Activated T-cell treated with anti-CD3 and anti-CD28 coated beads for 24 hours (primary cell): ENCODE measurements around the gene MRTFA.
"Not testable (repeated sequence)": the region's sequence is repeated elsewhere in the genome, so short reads cannot be mapped to it uniquely, and the experiment has no call there.

Experiments used
- DNase-seq: peaks from one replicate; pipeline ENCODE4 v3.0.0-alpha.2; 2020; ENCODE audit warnings: low read depth

The MRTFA gene

DNA sequence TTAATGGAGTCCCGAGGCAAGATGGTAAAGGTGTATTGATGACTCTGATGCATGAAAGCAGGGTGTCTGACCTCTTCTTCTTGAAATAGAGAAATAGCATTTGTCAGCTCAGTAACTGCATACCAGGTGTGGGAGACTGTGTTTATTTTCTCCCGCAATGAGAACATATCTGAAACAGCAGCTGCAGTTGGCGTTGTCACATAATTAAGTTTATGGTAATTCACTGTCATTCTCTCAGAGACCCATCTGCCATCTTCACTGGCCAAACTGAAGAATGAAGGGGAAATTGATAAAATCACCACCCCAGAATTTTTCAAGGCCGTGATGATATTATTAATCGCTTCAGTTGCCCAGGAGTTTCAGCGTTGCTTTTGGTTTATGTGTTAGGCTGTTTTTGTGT lies 22.6 kb upstream of the MRTFA start:
- DNase-seq: no peak

DNA sequence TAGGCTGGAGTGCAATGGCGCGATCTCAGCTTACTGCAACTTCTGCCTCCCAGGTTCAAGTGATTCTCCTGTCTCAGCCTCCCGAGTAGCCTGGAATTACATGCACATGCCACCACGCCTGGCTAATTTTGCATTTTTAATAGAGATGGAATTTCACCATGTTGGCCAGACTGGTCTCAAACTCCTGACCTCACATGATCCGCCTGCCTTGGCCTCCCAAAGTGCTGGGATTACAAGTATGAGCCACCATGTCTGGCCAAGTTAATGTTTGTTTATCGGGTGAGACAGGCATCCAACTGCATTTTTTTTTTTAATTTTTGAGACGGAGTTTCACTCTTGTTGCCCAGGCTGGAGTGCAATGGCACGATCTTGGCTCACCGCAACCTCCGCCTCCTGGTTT lies 20.1 kb upstream of the MRTFA start:
- DNase-seq: not testable (repeated sequence)

DNA sequence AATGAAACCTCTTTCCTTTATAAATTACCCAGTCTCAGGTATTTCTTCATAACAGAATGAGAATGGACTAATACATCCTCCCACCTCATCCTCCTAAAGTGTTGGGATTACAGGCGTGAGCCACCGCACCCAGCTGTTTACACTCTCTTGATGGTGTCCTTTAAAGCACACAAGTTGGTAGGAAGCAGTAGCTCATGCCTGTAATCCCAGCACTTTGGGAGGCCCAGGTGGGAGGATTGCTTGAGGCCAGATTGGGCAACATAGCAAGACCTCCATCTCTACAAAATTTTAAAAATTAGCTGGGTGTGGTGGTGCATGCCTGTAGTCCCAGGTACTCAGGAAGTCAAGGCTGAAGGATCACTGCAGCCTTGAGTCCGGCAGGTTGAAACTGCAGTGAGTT lies 19.4 kb upstream of the MRTFA start:
- not testable (repeated sequence) for DNase-seq

DNA sequence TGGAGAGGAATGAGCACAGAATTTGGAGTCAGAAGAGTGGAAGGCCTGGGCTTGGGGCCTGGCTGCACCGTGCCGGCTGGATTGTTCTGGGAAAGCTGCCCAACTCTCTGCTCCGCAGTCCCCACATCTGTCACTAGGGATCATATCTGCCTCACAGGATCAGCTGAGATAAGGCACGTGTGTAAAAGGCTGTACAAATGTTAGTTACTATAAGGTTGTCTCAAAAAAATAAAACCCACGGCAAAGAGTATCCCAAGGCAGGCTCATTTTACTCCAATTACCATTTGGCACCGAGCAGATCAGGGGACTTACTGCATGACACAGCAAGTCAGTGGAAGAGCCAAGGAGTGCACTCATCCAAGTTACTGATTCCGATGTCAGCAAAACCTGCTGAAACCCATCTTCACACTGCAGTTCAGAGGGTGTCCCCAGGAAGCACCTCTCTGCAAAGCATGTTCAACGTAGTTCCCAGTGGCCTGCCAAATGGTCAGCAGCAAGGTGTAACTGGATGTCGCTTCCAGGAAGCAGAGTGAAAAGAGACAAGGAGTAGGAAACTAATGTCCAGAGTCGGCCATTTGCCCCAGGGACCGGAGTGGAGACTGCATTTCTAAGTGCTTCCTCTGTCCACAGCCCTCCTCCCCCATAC lies 18.1 kb upstream of the MRTFA start:
- DNase-seq: no peak

DNA sequence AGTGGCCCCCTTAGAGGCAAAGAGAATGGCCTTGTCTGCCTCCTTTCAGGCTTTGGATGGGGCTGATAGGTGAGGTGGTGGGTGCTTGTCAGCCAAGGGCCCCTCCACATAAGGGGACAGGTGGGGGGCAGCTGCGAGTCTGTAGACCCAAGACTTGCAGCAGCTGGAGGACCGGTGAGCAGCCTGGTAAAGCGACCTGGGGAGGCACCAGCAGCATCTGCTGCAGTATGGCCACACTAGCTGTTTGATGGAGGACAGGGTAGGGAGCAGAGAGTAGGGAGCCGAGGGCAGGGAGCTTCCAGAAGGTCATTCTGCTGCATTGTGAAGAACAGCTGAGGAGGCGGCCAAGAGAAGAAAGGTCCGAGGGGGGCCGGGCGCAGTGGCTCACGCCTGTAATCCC lies 16.8 kb upstream of the MRTFA start:
- no peak for DNase-seq

DNA sequence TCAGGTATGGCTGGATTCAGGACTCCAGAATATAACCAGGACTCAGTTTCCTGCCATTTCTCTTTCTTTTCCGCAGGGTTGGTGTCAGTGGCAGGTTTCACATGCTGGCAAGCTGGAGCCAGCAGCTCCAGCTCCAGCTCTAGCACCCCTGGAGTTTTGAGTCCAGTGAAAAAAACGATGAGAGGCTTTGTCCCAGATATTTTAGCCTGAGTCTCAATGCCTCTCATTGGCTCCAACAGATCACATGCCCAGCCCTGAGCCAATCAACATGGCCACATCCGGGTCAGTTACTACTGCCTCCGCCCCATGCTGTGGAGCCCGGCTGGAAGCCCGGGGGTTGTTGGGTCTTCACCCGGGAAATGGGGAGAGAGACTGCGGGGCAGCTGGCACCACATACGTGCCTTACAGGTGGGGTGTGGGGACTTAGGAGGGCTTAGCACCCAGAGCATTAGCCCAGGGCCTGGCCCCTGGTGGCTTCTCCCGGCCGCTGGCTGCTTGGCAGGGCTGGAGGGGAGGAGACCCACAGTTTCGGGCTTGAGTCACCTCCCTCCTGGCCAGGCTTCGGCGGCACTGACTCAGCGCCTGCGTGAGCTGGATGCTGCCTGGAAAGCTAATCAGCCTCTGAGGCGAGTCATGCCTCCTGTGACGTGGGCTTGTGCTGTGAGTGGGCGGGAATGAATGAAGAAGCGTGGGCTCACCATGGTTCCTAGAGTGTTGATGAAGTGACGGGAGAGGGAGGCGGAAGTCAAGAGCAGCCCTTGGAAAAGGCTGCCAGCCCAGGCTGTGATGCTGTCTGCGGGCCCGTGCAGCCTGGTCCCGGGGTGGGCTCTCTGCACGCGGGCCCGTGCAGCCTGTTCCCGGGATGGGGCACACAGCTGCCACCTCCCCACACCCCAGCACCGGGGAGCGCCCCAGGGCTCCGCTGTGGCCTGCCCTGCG lies 15.3 kb upstream of the MRTFA start:
- peak; percentile 82 for DNase-seq

DNA sequence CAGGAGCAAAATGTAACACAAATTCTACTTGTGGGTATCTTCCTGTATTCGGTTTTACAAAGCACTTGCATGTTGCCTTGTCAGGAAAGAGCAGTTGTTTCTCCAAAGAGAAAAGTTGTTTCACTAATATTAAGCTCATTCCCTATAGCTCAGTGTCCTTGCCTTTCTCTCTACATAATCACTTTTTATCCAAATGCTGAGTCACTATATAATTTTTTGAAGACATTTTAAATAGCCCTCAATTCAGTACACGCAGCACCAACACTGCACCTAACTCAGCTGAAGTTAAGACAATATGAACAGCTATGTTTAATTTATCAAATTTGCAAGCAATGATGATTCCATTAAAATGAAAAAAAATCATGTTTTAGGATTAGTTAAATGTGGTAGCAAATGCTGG lies 14.5 kb upstream of the MRTFA start:
- DNase-seq: no peak

DNA sequence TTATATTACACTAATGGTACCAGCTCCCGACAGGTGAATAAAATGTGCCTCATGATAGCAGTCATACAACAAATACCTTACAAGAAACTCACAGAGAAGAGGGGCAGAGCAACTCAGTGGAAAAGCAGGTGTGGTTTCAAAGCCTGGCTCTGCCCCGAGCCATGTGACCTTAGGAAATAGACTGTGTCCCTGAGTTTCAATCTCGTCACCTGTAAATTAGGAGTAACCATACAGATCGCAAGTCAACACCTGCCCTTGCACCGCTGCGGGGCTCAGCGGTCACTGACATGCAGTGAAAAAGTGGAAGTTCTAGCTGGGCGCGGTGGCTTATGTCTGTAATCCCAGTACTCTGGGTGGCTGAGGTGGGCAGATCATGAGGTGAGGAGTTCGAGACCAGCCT lies 11.9 kb upstream of the MRTFA start:
- DNase-seq: no peak

DNA sequence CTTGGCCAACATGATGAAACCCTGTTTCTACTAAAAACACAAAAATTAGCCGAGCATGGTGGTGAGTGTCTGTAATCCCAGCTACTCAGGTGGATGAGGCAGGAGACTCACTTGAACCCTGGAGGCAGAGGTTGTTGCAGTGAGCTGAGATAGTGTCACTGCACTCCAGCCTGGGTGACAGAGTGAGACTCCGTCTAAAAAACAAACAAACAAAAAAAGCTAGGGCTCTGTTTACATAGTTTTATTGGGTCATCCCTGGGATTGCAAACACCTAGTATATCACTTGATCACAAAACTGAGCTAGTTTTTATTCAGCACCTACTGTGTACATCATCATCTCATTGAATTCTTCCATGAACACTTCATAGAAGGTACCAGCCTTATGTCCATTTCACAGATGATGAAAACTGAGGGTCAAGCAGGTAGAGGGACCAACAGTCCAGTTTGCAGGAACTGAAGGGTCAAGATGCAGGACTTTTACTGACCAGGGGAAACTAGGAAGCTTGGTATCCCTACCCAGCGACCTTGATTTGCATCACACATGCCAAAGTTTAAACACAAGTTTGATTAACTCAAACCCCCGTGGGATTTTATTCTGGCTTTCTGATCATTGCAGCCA lies 9.2 kb upstream of the MRTFA start:
- DNase-seq: no peak

DNA sequence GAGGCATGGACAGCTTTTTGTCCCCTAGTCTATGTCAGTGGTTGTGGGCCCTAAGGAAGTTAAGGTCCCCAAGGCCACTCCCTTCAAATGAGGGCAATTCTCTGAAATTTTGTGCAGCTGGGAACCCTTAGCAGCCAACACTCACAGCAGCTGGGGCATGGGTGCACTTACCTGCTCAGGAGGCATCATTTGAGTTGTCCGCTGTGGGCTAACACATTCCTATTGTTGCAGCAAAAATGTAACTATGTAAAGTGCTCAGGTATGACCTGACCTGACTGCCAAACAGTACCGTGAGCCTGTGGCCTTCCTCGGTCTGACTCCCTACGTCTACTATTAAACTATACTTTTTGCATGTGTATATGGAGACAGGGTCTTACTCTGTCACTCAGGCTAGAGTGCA lies 5.8 kb upstream of the MRTFA start:
- no peak for DNase-seq

DNA sequence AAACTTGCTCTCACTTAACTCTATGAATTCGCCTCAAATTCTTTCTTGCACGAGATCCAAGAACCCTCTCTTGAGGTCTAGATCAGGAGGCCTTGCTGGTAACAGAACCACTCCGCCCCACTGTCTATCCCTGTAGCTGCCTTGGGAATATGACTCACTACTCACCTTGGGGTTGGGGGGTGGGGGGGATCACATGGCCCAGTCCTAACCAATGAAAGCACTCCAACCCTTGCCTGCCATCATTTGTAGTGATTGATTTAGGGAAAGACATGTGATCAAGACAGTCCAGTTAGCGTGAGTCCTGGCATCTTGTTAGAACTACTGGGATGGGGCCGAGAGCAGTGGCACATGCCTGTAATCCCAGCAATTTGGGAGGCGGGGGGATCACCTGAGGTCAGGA lies 4.8 kb upstream of the MRTFA start:
- no peak for DNase-seq

DNA sequence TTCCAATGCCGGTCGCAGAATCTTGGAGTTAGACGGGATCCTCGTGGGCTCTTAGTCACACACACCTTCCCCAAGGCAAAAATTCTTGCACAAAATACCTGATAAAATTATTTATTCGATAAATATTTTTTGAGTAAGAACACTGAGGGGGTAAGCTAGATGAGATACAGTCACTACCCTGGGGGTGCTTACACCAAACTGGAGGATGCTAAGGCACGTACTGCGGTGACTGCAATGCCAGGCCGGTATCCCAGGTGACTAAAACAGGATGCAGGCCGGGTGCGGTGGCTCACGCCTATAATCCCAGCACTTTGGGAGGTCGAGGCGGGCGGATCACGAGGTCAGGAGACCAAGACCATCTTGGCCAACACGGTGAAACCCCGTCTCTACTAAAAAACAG lies 1.7 kb upstream of the MRTFA start:
- DNase-seq: no peak

DNA sequence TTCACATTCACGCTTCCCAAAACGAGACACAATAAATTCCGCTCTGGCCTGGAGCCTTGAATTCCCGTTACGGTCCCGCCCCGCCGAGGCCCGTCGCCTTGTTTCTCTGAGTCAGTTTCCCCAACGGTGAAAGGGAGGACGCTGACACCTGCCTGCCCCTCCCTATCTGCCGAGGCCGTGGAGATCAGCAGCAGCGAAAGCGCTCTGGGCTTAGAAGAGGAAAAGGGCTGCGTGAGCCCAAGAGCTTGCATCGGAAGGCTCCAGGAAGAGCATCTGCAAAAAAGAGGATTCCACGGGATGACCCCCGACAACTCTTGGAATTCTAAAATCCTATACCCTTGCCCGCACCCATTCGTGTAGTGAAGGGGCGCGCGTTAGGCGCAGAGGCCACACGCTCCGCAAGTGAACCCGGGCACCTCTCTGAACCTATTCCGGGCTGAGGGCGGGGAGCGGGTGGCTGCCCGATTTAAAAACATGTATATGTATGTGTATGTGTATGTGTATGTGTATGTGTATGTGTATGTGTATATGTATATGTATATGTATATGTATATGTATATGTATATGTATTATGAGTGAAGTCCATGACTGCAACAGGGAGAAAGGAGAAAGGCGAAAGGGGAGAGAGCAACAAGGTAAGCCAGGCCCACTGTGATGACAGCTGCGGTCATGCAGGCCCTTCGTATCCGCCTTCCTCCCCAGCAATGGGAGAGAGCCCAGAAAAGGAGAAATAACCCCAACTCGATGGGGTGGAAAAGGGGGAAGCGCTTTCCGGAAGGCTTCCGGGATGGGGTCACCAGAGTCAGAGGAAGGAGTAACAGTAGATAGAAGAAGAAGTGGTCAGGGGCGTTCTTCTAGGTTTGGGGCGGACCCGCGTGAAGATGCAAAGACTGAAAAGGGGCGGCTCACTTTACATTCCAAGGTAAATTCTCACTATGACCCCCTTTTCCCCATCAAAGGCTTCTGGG lies 948 bp upstream of the MRTFA start:
- DNase-seq: peak; percentile 55

DNA sequence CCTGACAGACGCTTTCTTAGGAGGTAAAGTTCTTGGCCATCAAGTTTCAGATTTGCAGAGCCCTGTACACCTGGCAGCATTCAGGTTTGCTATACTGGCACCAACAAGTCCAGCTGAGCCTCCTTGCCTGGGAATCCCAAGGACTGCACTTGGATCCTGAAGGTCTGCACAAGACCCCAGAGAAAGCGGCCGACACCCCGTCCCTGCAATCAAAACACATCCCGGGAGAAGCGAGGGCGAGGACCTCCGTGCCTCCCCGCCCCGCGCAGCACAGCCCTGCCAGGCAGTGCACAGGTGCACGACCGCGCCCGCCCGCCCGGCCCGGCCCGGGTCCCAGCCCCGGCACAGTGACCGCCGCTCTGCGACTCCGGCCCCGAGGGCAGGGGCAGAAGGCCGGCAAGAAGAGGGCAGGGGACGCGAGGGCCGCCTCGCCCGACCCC lies 559 bp downstream of the MRTFA start:
- DNase-seq: no peak

DNA sequence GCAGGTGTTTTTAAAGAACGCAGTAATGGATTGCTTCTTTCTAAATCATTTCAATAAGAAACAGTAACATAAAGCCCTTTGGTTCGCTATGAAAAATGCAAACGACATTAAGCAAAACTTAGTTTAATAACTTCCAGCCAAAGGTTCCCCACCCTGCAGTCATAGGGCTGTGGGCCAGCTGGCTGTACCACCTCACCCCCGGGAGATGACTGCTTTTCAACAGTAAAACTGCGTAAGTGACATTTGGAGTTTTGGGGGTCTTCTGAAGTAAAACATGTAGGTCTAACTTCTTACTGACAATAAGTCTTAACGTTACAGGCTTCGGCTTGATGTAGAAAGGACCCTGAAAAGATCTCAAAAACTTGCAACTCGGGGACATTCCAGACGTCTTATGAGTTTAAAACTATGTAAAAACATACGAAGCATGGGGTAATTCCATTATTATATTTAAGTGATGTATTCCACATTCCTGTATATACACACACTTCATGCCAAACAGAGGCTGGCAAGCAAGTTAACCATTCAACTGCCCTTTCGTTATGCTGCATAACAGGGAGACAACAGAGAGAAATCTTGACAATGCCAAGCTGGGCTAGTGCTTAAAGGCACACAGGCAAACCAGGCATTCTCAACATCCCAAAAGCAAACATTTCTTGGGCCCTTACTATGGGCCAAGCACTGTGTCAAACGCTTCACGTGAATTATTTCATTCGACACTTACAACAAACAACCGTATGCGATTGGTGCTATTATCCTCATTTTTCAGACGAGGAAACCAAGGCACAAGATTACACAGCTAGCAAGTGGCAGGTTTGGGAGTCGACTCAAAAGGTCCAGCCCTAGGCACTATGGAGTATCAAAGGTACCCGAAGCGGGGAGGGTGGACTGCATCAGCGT lies 1.2 kb downstream of the MRTFA start:
- DNase-seq: no peak

DNA sequence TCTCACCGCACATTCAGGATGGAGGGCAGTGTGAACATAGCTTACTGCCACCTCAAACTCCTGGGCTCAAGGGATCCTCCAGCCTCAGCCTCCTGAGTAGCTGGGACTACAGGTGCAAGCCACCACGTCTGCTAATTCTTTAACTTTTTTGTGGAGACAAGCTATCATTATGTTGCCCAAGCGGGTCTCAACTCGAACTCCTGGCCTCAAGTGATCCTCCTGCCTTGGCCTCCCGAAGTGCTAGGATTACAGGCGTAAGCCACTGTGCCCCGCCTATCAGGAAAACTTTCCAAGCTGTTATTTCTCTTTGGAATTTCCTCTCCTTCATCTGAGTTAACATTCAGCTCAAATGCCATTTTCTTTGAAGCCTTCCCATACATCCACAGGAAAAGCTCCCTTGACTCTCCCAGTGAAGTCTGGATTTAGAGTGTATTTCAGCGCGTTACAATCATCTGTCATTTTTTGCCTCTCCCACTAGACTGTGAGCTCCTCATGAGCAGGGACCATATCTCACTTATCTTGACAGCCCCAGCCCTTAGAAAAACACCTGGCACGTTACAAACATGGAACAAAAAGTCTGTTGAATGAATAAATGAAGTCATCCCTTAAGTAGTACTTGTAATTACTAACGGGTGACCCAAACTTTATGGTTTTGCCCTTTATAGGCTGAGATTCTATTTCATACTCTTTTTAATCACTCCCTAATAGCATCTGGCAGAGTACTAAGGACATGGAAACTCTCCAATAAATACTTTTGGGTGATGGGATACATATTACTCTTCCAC lies 2.2 kb downstream of the MRTFA start:
- DNase-seq: no peak

DNA sequence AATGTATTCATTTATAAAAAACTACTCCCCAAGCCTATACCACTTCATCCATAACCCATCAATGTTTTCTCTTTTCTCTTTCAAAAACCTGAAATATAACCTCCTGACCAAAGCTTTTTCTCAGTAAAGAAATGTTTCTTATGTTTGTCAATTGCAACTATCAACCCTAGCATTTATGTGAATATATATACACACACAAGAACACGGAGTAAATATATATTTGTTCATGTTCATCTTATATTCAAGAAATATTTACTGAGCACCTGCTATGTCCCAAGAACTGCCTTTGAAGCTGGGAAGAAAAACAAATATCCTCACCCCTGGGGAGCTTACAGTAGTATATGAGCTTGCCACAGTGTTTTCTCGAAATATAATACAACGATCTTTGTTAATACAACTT lies 3.5 kb downstream of the MRTFA start:
- DNase-seq: no peak

DNA sequence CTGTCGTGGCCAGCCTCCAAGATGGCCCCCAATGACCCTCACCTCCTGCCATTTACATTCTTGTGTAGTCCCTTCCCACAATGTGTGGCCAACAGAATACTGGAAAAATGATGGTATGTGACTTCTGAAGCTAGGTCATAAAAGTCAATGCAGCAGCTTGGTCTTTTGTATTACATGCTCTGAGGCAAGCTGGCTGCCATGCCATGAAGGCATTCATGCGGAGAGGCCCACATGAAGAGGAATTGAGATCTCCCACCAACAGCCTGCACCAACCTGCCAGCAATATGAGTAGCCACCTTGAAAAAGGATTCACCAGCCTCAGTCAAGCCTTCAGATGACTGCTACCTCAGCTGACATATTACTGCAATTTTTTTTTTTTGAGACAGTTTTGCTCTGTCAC lies 4.6 kb downstream of the MRTFA start:
- no peak for DNase-seq

DNA sequence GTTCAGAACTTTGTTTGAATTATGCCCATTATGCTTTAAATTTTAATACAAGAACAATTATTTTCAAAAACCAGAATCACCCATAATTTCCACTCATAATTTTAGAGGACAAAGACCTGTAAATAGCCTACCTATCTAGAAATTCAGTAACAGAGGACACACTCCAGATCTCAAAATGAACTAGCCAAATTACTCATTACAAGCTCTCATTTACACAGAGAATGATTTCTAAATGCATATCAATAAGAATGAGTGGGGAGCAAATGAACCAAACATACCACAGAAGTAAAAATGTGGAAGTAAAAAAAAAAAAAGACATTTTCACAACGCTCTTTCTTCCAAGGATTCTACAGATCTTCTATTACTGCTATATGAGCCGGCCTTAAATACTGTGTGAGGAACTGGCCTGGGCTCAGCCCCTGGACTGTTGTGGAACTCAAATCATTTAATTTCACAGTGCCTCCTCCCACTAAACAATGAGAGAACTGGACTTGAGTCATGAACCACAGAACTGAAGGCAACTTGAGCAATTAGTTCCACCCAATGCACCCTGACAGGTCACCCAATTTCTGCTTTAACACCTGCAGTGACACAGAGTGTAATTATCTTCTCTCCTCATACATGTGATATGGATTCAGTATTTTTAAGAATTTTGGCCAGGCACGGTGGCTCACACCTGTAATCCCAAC lies 8.0 kb downstream of the MRTFA start:
- DNase-seq: no peak
